HEK293 (cell line): ENCODE data around the gene AIF1.

ENCODE experiments used
- CTCF ChIA-PET: fragments of 350-600 bp; formaldehyde crosslinking; extraction: SDS; loops from one replicate; lab custom pipeline; 2021; ENCODE audit warnings: antibody characterized with exemption; lab: Yijun Ruan, JAX
- POLR2A ChIA-PET: fragments of 300-600 bp; formaldehyde crosslinking; extraction: SDS; loops from one replicate; lab custom pipeline; 2020; ENCODE audit warnings: antibody characterized with exemption, inconsistent platforms; lab: Yijun Ruan, JAX
- H3K27ac ChIP-seq: fragments of 200-500 bp; sonication (Bioruptor generic); 2 replicates; pipeline ENCODE4 v1.5.1; 2014; ENCODE audit warnings: low read depth, low read length, control low read depth, inconsistent platforms; ENCODE audit errors: extremely low read depth
- H3K36me3 ChIP-seq, 2 experiments: fragments of 200-500 bp in 1 of 2; sonication (Bioruptor generic) in 1 of 2; 1 replicate in 1 of 2; 2 replicates in 1 of 2; pipeline ENCODE4 v1.5.1; 2014 to 2017; ENCODE audit warnings: inconsistent platforms in 2 of 2, low read length in 2 of 2; ENCODE audit not compliant: control insufficient read depth in 2 of 2, insufficient read depth in 1 of 2
- H3K4me1 ChIP-seq: fragments of 200-500 bp; sonication (Bioruptor generic); 2 replicates; pipeline ENCODE4 v1.5.1; 2014; ENCODE audit warnings: mild to moderate bottlenecking, low read length, inconsistent platforms; ENCODE audit not compliant: control insufficient read depth, insufficient read depth
- H3K4me3 ChIP-seq: 2 replicates; pipeline ENCODE4 v1.5.1; 2011; ENCODE audit warnings: low read depth, mild to moderate bottlenecking, control low read depth, low read length, moderate library complexity
- H3K9me3 ChIP-seq: fragments of 200-500 bp; sonication (Bioruptor generic); 2 replicates; pipeline ENCODE4 v1.5.1; 2014; ENCODE audit warnings: low read depth, low read length, inconsistent platforms; ENCODE audit not compliant: control insufficient read depth, insufficient read depth
- GLI2 ChIP-seq: fragments of 450-650 bp; formaldehyde crosslinking; IDR thresholded peaks from 2 replicates; pipeline ENCODE4; 2017; ENCODE audit warnings: missing biosample characterization, missing genetic modification characterization, low read depth, borderline replicate concordance
- KLF17 ChIP-seq: fragments of 450-650 bp; formaldehyde crosslinking; IDR thresholded peaks from 2 replicates; pipeline ENCODE4 v1.5.1; 2016; ENCODE audit warnings: missing biosample characterization, missing genetic modification characterization
- MEIS1 ChIP-seq: sonication (generic); formaldehyde crosslinking; IDR thresholded peaks from 2 replicates; pipeline ENCODE4 v1.8.1; 2022; ENCODE audit warnings: missing genetic modification reagents, mild to moderate bottlenecking, borderline replicate concordance
- MZF1 ChIP-seq: fragments of 450-650 bp; formaldehyde crosslinking; IDR thresholded peaks from 2 replicates; pipeline ENCODE4 v1.5.1; 2017; ENCODE audit warnings: missing biosample characterization, missing genetic modification characterization, borderline replicate concordance
- REST ChIP-seq: fragments of 450-650 bp; formaldehyde crosslinking; IDR thresholded peaks from 2 replicates; pipeline ENCODE4 v1.5.1; 2016; ENCODE audit warnings: missing biosample characterization, missing genetic modification characterization
- SP7 ChIP-seq: fragments of 450-650 bp; formaldehyde crosslinking; IDR thresholded peaks from 2 replicates; pipeline ENCODE4 v1.5.1; 2016; ENCODE audit warnings: missing biosample characterization, missing genetic modification characterization
- ZBTB1 ChIP-seq: fragments of 450-650 bp; formaldehyde crosslinking; IDR thresholded peaks from 2 replicates; pipeline ENCODE4 v1.5.1; 2016; ENCODE audit warnings: missing biosample characterization, missing genetic modification characterization
- ZBTB20 ChIP-seq: fragments of 450-650 bp; formaldehyde crosslinking; IDR thresholded peaks from 2 replicates; pipeline ENCODE4 v1.5.1; 2016; ENCODE audit warnings: missing biosample characterization, missing genetic modification characterization
- ZBTB7A ChIP-seq: fragments of 450-650 bp; formaldehyde crosslinking; IDR thresholded peaks from 2 replicates; pipeline ENCODE4 v1.5.1; 2016; ENCODE audit warnings: low read depth, missing biosample characterization, missing genetic modification characterization
- ZFP3 ChIP-seq: fragments of 450-650 bp; formaldehyde crosslinking; IDR thresholded peaks from 2 replicates; pipeline ENCODE4 v1.5.1; 2016; ENCODE audit warnings: low read depth, missing biosample characterization, missing genetic modification characterization
- ZNF112 ChIP-seq: fragments of 450-650 bp; formaldehyde crosslinking; IDR thresholded peaks from 2 replicates; pipeline ENCODE4 v1.5.0; 2017; ENCODE audit warnings: missing biosample characterization, missing genetic modification characterization
- ZNF121 ChIP-seq: fragments of 450-650 bp; formaldehyde crosslinking; IDR thresholded peaks from 2 replicates; pipeline ENCODE4 v1.5.1; 2016; ENCODE audit warnings: missing biosample characterization, missing genetic modification characterization
- ZNF202 ChIP-seq: fragments of 450-650 bp; formaldehyde crosslinking; IDR thresholded peaks from 2 replicates; pipeline ENCODE4 v1.5.1; 2016; ENCODE audit warnings: missing biosample characterization, missing genetic modification characterization, borderline replicate concordance
- ZNF214 ChIP-seq: fragments of 450-650 bp; formaldehyde crosslinking; IDR thresholded peaks from 2 replicates; pipeline ENCODE4 v1.5.1; 2017; ENCODE audit warnings: missing biosample characterization, mild to moderate bottlenecking, missing genetic modification characterization, borderline replicate concordance
- ZNF416 ChIP-seq: fragments of 450-650 bp; formaldehyde crosslinking; IDR thresholded peaks from 2 replicates; pipeline ENCODE4 v1.5.1; 2016; ENCODE audit warnings: missing biosample characterization, missing genetic modification characterization
- ZNF426 ChIP-seq: fragments of 450-650 bp; formaldehyde crosslinking; IDR thresholded peaks from 2 replicates; pipeline ENCODE4 v1.5.1; 2017; ENCODE audit warnings: missing biosample characterization, missing genetic modification characterization, mild to moderate bottlenecking, inconsistent platforms, moderate library complexity
- ZNF521 ChIP-seq: fragments of 450-650 bp; formaldehyde crosslinking; IDR thresholded peaks from 2 replicates; pipeline ENCODE4 v1.5.1; 2017; ENCODE audit warnings: missing biosample characterization, mild to moderate bottlenecking, missing genetic modification characterization
- ZNF530 ChIP-seq: fragments of 450-650 bp; formaldehyde crosslinking; IDR thresholded peaks from 2 replicates; pipeline ENCODE4 v1.5.1; 2016; ENCODE audit warnings: low read depth, missing biosample characterization, missing genetic modification characterization
- ZNF610 ChIP-seq: fragments of 450-650 bp; formaldehyde crosslinking; IDR thresholded peaks from 2 replicates; pipeline ENCODE4 v1.5.1; 2016; ENCODE audit warnings: missing biosample characterization, missing genetic modification characterization, borderline replicate concordance
- ZNF664 ChIP-seq: fragments of 450-650 bp; formaldehyde crosslinking; IDR thresholded peaks from 2 replicates; pipeline ENCODE4 v1.5.1; 2016; ENCODE audit warnings: missing biosample characterization, missing genetic modification characterization
- ZSCAN23 ChIP-seq: fragments of 450-650 bp; formaldehyde crosslinking; IDR thresholded peaks from 2 replicates; pipeline ENCODE4 v1.5.1; 2016; ENCODE audit warnings: missing biosample characterization, missing genetic modification characterization
- ZSCAN30 ChIP-seq: fragments of 450-650 bp; IDR thresholded peaks from 2 replicates; pipeline ENCODE4 v1.5.1; 2018; ENCODE audit warnings: missing biosample characterization, mild to moderate bottlenecking, missing genetic modification characterization, moderate library complexity
- TF ChIP-seq, protein P1 (sequence below): fragments of 450-650 bp; formaldehyde crosslinking; IDR thresholded peaks from 2 replicates; pipeline ENCODE4 v1.5.1; 2016; ENCODE audit warnings: missing biosample characterization, missing genetic modification characterization, low read depth
- TF ChIP-seq, protein P2 (sequence below): fragments of 450-650 bp; formaldehyde crosslinking; IDR thresholded peaks from 2 replicates; pipeline ENCODE4 v1.5.1; 2017; ENCODE audit warnings: missing biosample characterization, missing genetic modification characterization
- TF ChIP-seq, protein P3 (sequence below): fragments of 450-650 bp; formaldehyde crosslinking; IDR thresholded peaks from 2 replicates; pipeline ENCODE4 v1.5.1; 2016; ENCODE audit warnings: missing biosample characterization, missing genetic modification characterization

Gene AIF1

GRCh38 chr6:31576897-31577578 lies 38.0 kb upstream of the AIF1 start:
- H3K4me1 ChIP-seq, result peaks cover 4% of the 10 kb centered on the region; the same call in 1 of the 2 replicates
- CTCF ChIA-PET, result interaction anchor here (0.6 to 18.7 kb wide), 7 partner anchors 8 to 312 kb away, joined by 3 to 518 read pairs (median 5); partner anchors contain the start of genes LST1 and NCR3
- TF ChIP-seq ZBTB7A (tag by site-specific recombination) (no peak), ZNF664 (tag by site-specific recombination) (no peak), SP7 (tag by site-specific recombination) (no peak), ZNF521 (tag by site-specific recombination) (no peak), REST (no peak), MEIS1 (no peak), ZBTB20 (tag by site-specific recombination) (no peak), MZF1 (tag by site-specific recombination) (no peak), ZNF610 (no peak)
- TF ChIP-seq, all 188 proteins: peak for 0

GRCh38 chr6:31577579-31577966 lies 37.5 kb upstream of the AIF1 start:
- Histone ChIP-seq H3K9me3 (no peaks in the 10 kb centered on the region), H3K4me1 (peaks cover 4% of the 10 kb centered on the region; the same call in 1 of the 2 replicates), H3K36me3 (no peaks in the 10 kb centered on the region), H3K27ac (no peak overlapping the region), H3K4me3 (no peak overlapping the region)
- CTCF ChIA-PET, result interaction anchor here (0.6 to 18.7 kb wide), 6 partner anchors 9 to 226 kb away, joined by 3 to 518 read pairs (median 8); partner anchors contain the start of genes LST1, LTA and NCR3
- POLR2A ChIA-PET, result interaction anchor here (1.4 kb wide), 1 partner anchor 26 kb away, joined by 4 read pairs; no protein-coding TSS in a partner anchor
- TF ChIP-seq ZNF121 (tag by site-specific recombination) (no peak), ZSCAN23 (tag by site-specific recombination) (no peak), ZNF112 (tag by site-specific recombination) (no peak), ZBTB1 (tag by site-specific recombination) (no peak), ZSCAN30 (no peak), SP7 (tag by site-specific recombination) (no peak), ZNF214 (no peak), GLI2 (tag by site-specific recombination) (no peak), ZNF530 (tag by site-specific recombination) (no peak), ZNF426 (tag by site-specific recombination) (no peak), ZBTB7A (tag by site-specific recombination) (no peak), ZFP3 (tag by site-specific recombination) (no peak), ZNF202 (tag by site-specific recombination) (no peak), KLF17 (tag by site-specific recombination) (no peak), ZNF416 (tag by site-specific recombination) (no peak)
- TF ChIP-seq, protein P1, sequence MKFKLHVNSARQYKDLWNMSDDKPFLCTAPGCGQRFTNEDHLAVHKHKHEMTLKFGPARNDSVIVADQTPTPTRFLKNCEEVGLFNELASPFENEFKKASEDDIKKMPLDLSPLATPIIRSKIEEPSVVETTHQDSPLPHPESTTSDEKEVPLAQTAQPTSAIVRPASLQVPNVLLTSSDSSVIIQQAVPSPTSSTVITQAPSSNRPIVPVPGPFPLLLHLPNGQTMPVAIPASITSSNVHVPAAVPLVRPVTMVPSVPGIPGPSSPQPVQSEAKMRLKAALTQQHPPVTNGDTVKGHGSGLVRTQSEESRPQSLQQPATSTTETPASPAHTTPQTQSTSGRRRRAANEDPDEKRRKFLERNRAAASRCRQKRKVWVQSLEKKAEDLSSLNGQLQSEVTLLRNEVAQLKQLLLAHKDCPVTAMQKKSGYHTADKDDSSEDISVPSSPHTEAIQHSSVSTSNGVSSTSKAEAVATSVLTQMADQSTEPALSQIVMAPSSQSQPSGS, result no peak
- TF ChIP-seq, protein P2, sequence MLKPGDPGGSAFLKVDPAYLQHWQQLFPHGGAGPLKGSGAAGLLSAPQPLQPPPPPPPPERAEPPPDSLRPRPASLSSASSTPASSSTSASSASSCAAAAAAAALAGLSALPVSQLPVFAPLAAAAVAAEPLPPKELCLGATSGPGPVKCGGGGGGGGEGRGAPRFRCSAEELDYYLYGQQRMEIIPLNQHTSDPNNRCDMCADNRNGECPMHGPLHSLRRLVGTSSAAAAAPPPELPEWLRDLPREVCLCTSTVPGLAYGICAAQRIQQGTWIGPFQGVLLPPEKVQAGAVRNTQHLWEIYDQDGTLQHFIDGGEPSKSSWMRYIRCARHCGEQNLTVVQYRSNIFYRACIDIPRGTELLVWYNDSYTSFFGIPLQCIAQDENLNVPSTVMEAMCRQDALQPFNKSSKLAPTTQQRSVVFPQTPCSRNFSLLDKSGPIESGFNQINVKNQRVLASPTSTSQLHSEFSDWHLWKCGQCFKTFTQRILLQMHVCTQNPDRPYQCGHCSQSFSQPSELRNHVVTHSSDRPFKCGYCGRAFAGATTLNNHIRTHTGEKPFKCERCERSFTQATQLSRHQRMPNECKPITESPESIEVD (tag by site-specific recombination), result no peak
- TF ChIP-seq, protein P3, sequence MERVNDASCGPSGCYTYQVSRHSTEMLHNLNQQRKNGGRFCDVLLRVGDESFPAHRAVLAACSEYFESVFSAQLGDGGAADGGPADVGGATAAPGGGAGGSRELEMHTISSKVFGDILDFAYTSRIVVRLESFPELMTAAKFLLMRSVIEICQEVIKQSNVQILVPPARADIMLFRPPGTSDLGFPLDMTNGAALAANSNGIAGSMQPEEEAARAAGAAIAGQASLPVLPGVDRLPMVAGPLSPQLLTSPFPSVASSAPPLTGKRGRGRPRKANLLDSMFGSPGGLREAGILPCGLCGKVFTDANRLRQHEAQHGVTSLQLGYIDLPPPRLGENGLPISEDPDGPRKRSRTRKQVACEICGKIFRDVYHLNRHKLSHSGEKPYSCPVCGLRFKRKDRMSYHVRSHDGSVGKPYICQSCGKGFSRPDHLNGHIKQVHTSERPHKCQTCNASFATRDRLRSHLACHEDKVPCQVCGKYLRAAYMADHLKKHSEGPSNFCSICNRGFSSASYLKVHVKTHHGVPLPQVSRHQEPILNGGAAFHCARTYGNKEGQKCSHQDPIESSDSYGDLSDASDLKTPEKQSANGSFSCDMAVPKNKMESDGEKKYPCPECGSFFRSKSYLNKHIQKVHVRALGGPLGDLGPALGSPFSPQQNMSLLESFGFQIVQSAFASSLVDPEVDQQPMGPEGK (tag by site-specific recombination), result no peak

More at GRCh38 chr6:31576897-31577578, 38.0 kb upstream of the AIF1 start:
- Histone ChIP-seq H3K36me3 (no peaks in the 10 kb centered on the region), H3K4me3 (no peak overlapping the region), H3K9me3 (no peaks in the 10 kb centered on the region), H3K27ac (no peak overlapping the region)
- POLR2A ChIA-PET, result interaction anchor here (1.1 to 1.4 kb wide), 2 partner anchors 16 to 26 kb away, joined by 4 to 6 read pairs; partner anchors contain the start of gene NCR3
